Esophagus (tissue), 2 donors: ENCODE results near the gene PEAR1. TPM values are rescaled to one million over a fixed set of nuclear protein-coding genes. Genes with fewer than 3 reads are reported as not detected.

Source experiments
- H3K27ac ChIP-seq, 2 donors: one replicate each; pipeline ENCODE4 v1.5.1; 2013; ENCODE audit warnings: low read depth in 2 of 2, mild to moderate bottlenecking in 2 of 2, inconsistent platforms in 1 of 2, low read length in 1 of 2, moderate library complexity in 1 of 2
- H3K27me3 ChIP-seq, 2 donors: one replicate each; pipeline ENCODE4 v1.6.1; 2013; ENCODE audit warnings: low read length in 2 of 2, control low read depth in 1 of 2, mild to moderate bottlenecking in 1 of 2; ENCODE audit not compliant: insufficient read depth in 2 of 2, control insufficient read depth in 1 of 2
- H3K36me3 ChIP-seq, 2 donors: one replicate each; pipeline ENCODE4 v1.6.1; 2013; ENCODE audit warnings: low read length in 1 of 2; ENCODE audit not compliant: control insufficient read depth in 2 of 2, insufficient read depth in 2 of 2
- H3K4me1 ChIP-seq, 2 donors: one replicate each; pipeline ENCODE4 v1.6.1; 2013; ENCODE audit warnings: low read length in 1 of 2; ENCODE audit not compliant: control insufficient read depth in 2 of 2, insufficient read depth in 2 of 2
- H3K4me3 ChIP-seq, 2 donors: one replicate each; pipeline ENCODE4 v1.5.1; 2013; ENCODE audit warnings: low read length in 2 of 2, mild to moderate bottlenecking in 2 of 2, low read depth in 1 of 2, moderate library complexity in 1 of 2
- H3K9me3 ChIP-seq, 2 donors: one replicate each; pipeline ENCODE4 v1.6.1; 2013; ENCODE audit warnings: mild to moderate bottlenecking in 2 of 2, low read depth in 1 of 2, low read length in 1 of 2, moderate library complexity in 1 of 2; ENCODE audit not compliant: control insufficient read depth in 2 of 2, insufficient read depth in 1 of 2
- WGBS, 2 donors: extraction: QIAGEN DNeasy Blood & Tissue Kit; methylation state at CpG; one replicate each; pipeline ENCODE4 v1.1.7; 2013; 5-methylcytosine and 5-hydroxymethylcytosine counted together
- polyA plus RNA-seq, 2 donors: library from polyadenylated mRNA; stranded (reverse); fragments of 200-250 nt; gene quantifications; one replicate each; pipeline ENCODE4 v1.2.3, GENCODE V29; 2013
- donor health status: healthy with polysubstance abuse.
- donor health status: Bipolar disorder and iron deficiency.

Gene PEAR1
- polyA plus RNA-seq, 2 donors, result 1.5 to 1.7 TPM

DNA sequence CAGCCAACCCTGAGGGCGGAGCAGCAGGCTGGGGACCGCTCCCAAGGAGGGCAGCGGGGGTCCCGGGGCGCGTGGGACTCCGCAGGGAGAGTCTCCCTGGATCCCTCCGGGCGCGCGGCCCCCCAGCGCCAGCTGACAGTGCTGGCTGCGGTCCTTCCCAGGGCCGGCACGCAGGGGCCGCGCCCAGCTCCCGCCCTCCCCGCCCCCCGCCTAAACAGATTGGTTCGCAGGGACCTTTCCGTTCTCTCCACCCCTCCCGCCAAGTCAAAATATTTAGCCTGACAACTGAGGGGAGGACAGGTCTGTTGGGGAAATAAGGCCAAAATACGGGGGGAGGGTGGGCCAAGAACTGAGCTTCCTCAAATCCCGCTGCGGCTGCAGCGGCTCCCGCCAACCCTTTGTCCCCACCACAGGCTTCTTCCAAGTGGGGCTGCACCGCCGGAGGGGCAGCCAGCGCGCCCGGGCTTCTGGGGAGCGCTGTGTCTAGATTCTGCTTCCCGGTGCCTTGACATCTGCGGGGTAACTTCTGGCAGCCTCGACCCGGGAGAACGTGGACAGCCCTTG, 34.5 kb upstream of the PEAR1 start, which contains the start of gene INSRR:
Gene INSRR, minus strand, starts transcription at position 159 of the 564 bp plus-strand sequence. CDS start 496 bp downstream, outside the sequence.
- Histone ChIP-seq H3K27ac (no peak within 1 kb of the TSS), H3K4me1 (peaks cover 3 to 9% of the 10 kb centered on the region in 2 donors), H3K9me3 (no peaks in the 10 kb centered on the region), H3K36me3 (no peaks in the 10 kb centered on the region), H3K27me3 (peaks cover 3 to 10% of the 10 kb centered on the region in 2 donors), H3K4me3 (peak within 1 kb of the TSS in 1 of 2 donors; percentile 7)
- WGBS, 2 donors, result 6% methylated on average over 39 of the region's 39 CpGs

DNA sequence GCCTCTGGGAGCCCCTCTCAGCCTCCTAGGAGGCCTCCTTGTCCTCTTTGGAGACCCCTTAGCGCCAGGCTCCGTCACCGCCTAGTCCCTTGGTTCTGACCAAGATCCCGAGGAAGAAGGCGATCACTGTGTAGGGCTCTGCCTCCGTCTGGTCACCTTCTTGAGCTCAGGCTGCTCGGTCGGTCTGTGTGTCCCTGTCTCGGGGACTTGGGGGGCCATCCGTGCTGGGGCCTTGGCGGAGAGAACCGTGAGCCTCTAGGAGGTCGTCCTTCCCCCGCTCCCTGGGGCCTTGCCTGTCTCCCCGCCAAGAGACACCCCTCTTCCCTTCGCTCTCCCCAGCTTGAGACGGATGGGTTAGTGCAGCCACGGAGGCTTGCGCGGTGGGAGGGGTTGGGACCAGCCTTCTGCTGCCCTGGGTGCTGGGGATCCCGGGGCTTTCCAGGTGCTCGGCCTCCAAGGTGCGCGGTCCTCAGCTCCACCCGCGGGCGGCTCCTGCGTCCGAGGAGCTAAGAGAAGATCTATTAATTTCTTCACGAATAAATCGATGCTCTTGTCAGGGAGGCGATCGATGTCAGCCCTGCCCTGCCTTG, 33.9 kb upstream of the PEAR1 start:
- WGBS, 2 donors, result 3% methylated on average over 31 to 33 of the region's 33 CpGs

DNA sequence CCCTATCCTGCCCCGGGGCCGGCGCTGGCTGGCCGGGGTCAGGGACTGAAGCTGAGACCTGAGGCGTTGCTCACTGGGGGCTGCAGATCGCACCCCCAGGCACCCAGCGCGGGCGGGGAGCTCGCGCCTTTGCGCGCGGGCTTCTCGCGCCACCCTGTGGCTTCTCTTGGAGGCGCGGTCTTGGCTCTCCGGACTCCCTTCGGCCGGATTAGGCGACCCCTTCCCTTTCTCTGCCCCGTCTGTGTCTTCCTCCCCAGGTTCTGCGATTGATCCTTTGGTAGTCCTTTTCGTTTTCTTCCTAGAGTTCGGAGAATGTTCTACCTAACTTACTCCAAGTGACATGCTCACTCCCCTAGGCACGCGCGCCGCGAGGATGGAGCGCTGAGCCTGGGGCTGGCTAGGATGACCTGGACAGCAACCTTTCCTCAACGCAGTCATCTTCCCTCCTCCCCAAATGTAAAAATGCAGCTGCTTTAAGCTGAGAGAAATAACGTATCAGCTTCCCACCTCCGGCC, 33.3 kb upstream of the PEAR1 start:
- WGBS, 2 donors, result 1% methylated on average over 34 to 35 of the region's 35 CpGs
- H3K36me3 ChIP-seq, result no peaks in the 10 kb centered on the region
- H3K4me3 ChIP-seq, result peak overlapping the region; percentile 7 to 12
- no peaks in the 10 kb centered on the region for H3K9me3 ChIP-seq
- no peak overlapping the region for H3K27ac ChIP-seq
- peaks cover 3 to 9% of the 10 kb centered on the region in 2 donors for H3K4me1 ChIP-seq
- H3K27me3 ChIP-seq, result peaks cover 3 to 10% of the 10 kb centered on the region in 2 donors

More for the DNA sequence above, 33.9 kb upstream of the PEAR1 start:
- H3K4me3 ChIP-seq, result peak overlapping the region in 1 of 2 donors; percentile 7
- no peaks in the 10 kb centered on the region for H3K9me3 ChIP-seq
- H3K27me3 ChIP-seq, result peaks cover 3 to 10% of the 10 kb centered on the region in 2 donors
- no peak overlapping the region for H3K27ac ChIP-seq
- H3K36me3 ChIP-seq, result no peaks in the 10 kb centered on the region
- peaks cover 3 to 9% of the 10 kb centered on the region in 2 donors for H3K4me1 ChIP-seq

DNA sequence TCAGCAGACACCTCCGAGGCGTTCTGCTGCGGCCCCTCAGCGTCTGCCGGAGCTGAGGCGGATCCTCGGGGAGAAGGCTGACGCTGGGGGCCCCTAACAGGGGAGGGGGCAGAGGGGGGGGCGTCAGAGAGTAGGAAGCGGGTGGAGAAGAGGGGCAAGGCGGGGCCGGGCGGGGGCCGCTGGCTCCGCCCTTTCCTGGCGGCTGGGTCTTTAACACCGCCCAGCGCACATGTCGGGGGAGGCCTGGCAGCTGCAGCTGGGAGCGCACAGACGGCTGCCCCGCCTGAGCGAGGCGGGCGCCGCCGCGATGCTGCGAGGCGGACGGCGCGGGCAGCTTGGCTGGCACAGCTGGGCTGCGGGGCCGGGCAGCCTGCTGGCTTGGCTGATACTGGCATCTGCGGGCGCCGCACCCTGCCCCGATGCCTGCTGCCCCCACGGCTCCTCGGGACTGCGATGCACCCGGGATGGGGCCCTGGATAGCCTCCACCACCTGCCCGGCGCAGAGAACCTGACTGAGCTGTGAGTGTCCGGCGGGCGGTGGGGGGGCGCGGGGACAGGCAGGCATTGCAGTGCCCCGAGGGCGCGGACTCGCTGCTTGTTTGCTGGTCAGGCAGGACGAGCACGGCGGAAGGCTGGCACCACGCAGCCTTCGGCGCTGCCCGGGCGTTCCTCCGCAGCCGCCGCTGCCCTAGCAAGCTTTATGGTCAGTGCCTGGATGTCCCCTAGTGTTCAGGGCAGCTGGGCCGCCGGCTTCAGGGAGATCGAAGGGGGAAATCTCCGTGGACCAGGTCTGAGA, 32.7 kb upstream of the PEAR1 start, which contains the start of gene NTRK1:
Gene NTRK1, plus strand, starts transcription at position 238 of the 796 bp plus-strand sequence. Its CDS starts 70 bp downstream, at position 308.
- peaks cover 3 to 10% of the 10 kb centered on the region in 2 donors for H3K27me3 ChIP-seq
- no peak within 1 kb of the TSS for H3K27ac ChIP-seq
- H3K36me3 ChIP-seq, result no peaks in the 10 kb centered on the region
- 4% methylated on average over 63 to 69 of the region's 69 CpGs for WGBS, 2 donors
- peak within 1 kb of the TSS; percentile 7 to 12 for H3K4me3 ChIP-seq
- H3K9me3 ChIP-seq, result no peaks in the 10 kb centered on the region
- peaks cover 3 to 9% of the 10 kb centered on the region in 2 donors for H3K4me1 ChIP-seq

DNA sequence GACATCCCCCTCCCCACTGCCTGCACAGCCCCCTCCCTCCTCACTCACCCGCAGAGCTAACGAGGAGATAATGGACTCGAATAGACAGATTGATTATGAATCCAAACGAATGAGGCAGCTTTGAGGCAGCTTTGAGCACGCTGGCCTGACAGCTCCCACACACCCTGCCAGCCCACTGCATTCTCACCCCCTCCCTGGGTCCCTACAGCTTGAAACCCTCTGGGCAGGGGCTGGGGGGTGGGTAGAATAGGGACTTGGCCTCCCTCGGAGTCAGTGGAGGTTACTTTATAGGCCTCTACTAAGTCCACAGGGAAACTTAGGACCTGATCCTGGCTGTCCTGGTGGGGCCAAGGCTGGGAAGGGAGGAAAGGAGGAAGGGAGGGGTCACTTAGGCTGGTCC, 30.9 kb upstream of the PEAR1 start:
- WGBS, 2 donors, result 81 to 83% methylated on average over 6 of the region's 6 CpGs
- Histone ChIP-seq H3K36me3 (no peaks in the 10 kb centered on the region), H3K4me1 (peaks cover 3 to 9% of the 10 kb centered on the region in 2 donors), H3K9me3 (no peaks in the 10 kb centered on the region), H3K27me3 (peaks cover 3 to 10% of the 10 kb centered on the region in 2 donors), H3K27ac (no peak overlapping the region), H3K4me3 (no peak overlapping the region)

DNA sequence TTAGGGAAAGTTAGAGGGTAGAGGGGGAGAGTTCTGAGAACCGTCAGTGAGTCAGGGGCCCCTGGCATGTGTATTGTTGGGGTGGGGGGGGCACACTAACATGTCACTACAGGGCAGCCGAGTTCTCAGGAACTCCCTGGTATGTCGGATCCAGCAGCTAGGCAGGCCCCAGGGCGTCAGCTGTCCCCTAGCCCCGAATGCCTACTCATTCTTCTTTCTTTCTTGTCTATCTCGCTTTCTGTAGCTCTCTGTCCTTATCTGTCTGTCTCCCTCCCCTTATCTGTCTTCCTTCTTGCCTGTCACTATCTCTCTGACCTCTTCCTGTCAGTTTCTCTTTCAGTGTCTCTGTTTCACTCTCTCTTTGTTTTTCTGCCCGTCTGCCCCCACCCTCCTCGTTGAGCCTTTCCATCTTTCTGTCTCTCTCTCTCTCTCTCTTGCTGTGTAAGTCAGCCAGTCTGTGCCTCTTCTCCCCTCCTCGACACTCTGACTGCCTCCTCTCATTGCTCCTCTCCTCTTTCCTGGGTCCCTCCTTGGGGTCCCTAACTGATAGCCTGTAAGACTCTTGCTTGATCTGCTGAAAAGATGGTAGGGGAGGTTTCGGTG, 30.4 kb upstream of the PEAR1 start:
- 49 to 60% methylated on average over 10 of the region's 10 CpGs for WGBS, 2 donors
- H3K9me3 ChIP-seq, result no peaks in the 10 kb centered on the region
- H3K27ac ChIP-seq, result no peak overlapping the region
- no peak overlapping the region for H3K4me3 ChIP-seq
- H3K36me3 ChIP-seq, result no peaks in the 10 kb centered on the region
- peaks cover 3 to 10% of the 10 kb centered on the region in 2 donors for H3K27me3 ChIP-seq
- H3K4me1 ChIP-seq, result peaks cover 3 to 9% of the 10 kb centered on the region in 2 donors

DNA sequence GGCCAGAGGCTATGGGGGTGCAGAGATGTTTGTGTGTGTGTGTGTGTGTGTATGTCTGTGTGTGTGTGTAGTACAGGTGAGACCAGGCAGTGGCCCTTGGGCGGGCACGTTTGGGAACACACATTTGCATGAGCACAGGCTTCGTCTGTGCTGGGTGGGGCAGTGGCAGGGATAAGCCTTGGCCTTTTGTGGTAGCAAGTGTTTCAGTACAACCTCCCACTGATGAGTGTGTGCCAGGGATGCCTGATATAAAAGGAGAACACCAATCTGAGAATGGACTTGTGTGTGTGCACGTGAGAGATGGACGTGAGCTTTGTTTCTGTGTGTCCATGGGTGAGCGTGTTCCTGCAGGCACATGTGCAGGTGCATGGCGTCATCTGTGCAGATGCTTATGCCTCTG, 29.9 kb upstream of the PEAR1 start:
- peaks cover 3 to 9% of the 10 kb centered on the region in 2 donors for H3K4me1 ChIP-seq
- H3K36me3 ChIP-seq, result no peaks in the 10 kb centered on the region
- H3K27ac ChIP-seq, result no peak overlapping the region
- H3K4me3 ChIP-seq, result no peak overlapping the region
- WGBS, 2 donors, result 73 to 75% methylated on average over 7 of the region's 7 CpGs
- no peaks in the 10 kb centered on the region for H3K9me3 ChIP-seq
- peaks cover 0 to 10% of the 10 kb centered on the region in 2 donors for H3K27me3 ChIP-seq

DNA sequence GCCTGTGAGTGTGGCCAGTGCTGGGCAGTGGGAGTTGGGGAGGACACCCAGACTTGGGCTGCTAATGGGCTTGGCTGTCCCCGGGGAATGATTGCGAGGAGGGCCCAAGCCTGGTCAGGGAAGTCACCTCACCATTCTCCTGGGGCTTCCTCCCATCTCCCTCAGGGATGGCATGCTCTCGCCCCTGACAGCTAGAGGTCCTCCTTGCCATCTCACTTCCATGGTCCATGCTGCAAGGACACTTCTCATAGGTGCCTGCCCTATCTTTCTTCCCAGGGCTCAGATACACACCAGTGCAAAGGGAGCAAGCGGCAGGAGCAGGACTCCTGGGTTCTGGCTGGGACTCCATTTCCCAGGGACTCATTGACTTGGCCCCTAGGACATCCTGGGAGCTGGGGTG, 28.7 kb upstream of the PEAR1 start:
- Histone ChIP-seq H3K36me3 (no peaks in the 10 kb centered on the region), H3K27ac (no peak overlapping the region), H3K9me3 (no peaks in the 10 kb centered on the region), H3K27me3 (peaks cover 0 to 5% of the 10 kb centered on the region in 2 donors), H3K4me3 (no peak overlapping the region), H3K4me1 (peaks cover under 1 to 6% of the 10 kb centered on the region in 2 donors)
- WGBS, 2 donors, result 86 to 90% methylated on average over 4 of the region's 4 CpGs

DNA sequence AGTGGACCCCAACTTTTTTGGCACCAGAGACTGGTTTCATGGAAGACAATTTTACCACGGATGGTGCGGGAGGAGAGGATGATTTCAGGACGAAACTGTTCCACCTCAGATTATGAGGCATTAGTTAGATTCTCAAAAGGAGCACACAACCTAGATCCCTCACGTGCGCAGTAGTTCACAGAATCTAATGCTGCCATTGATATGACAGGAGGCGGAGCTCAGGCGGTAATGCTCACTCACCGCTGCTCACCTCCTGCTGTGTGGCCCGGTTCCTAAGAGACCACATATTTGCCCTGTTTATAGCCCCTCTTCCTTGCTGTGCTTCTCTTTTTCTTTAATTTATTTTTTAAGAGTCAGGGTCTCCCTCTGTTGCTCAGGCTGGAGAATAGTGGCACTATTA, 28.3 kb upstream of the PEAR1 start:
- Histone ChIP-seq H3K36me3 (no peaks in the 10 kb centered on the region), H3K27ac (no peak overlapping the region), H3K9me3 (no peaks in the 10 kb centered on the region), H3K4me1 (peaks cover 0 to 6% of the 10 kb centered on the region in 2 donors), H3K4me3 (no peak overlapping the region), H3K27me3 (peaks cover 0 to 5% of the 10 kb centered on the region in 2 donors)
- 81 to 85% methylated on average over 9 of the region's 9 CpGs for WGBS, 2 donors
